HG03196 (cell line): ENCODE data around the gene SLC35C1.

Source experiments
- ATAC-seq: cut with Tn5 transposase; IDR thresholded peaks from one replicate; pipeline ENCODE4 v1.9.1; 2021; ENCODE audit not compliant: unreplicated experiment

The SLC35C1 gene

DNA sequence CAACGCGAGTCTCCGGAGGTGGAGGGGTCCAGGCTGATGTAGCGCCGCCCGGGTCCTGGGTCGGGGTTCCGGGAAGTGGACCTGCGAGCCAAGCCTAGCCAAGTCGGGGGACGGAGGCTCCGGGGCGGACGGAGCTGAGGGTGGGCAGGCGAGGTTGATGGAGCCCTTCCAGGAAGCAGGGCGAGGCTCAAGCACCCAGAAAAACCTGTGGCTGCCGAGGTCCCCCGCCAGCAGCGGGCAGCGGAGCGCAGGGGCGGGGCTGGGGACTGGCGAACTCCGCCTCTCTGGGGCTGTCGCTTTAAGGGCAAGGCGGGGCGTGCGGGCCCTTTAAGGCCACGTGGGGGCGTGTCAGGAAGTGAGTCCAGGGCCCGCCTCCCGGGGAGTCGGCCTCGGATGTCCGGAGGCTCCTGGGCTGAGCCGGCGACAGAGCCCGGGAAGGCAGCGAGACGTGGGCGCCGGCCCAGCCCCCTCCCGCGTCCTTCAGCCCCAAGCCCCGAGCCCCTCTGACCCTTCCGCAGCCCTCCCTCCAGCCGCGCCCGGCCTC lies at the start of gene SLC35C1:
TSS of gene SLC35C1 (plus strand) at position 389 of the 544 bp plus-strand sequence. CDS start 653 bp downstream, outside the sequence.
- ATAC-seq, result peak; percentile 93

GRCh38 chr11:45755281-45755859 lies 49.6 kb upstream of the SLC35C1 start:
- no peak for ATAC-seq

DNA sequence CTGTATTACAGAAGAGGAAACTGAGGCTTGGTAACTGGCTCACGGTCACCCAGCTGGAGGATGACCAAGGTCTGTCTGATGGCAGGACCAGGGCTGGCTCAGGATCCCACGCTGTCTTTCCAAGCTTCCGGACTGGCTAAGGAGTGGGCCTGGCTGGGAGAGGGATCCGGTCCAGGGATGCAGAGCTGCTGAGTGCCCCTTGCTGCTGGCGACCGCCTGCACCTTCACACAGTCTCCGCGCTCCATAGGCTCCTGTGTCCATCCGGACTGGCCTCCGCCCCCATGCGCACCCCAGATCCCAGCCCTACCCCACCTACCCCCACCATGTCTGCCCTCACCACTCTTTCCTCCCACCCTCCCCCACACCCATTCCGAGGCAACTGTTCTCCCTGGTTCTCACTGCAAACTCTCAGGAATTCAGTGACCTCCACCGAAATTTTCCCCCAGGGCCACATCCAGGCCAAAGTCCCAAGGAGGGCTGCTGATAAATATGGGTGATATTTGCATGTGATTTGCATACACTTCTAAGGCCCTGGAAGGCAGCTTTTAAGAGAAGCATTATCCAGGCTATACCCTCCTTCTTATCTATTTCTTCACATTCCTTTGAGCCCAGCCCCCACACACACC lies 48.5 kb upstream of the SLC35C1 start:
- no peak for ATAC-seq

GRCh38 chr11:45757672-45758071 lies 47.3 kb upstream of the SLC35C1 start:
- no peak for ATAC-seq

GRCh38 chr11:45761659-45762058 lies 43.3 kb upstream of the SLC35C1 start:
- no peak for ATAC-seq

DNA sequence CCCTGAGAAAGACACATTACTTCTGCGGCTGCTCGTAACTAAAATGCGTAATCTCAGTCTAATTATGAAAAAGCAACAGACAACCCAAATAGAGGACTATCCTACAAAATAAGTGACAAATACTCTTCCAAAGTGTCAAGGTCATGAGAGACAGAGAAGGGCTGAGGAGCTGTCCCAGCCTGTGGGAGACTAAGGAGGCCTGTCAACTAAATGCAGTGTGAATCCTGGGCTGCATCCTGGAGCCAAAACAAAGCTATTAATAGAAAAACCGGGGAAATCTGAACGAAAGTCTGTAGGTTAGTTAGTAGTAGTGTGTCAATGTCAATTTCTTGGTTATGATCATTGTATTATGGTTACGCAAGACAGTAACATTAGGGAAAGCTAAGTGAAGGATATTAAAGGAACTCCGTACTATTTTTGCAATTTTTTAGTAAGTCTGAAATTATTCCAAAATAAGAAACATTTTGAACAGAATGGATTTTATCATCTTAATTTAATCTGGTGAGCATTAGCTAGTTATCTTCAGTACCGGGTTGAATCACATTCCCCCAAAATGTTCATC lies 39.8 kb upstream of the SLC35C1 start:
- ATAC-seq, result no peak

- no peak for ATAC-seq
Observed at GRCh38 chr11:45765836-45766235, 39.1 kb upstream of the SLC35C1 start.

DNA sequence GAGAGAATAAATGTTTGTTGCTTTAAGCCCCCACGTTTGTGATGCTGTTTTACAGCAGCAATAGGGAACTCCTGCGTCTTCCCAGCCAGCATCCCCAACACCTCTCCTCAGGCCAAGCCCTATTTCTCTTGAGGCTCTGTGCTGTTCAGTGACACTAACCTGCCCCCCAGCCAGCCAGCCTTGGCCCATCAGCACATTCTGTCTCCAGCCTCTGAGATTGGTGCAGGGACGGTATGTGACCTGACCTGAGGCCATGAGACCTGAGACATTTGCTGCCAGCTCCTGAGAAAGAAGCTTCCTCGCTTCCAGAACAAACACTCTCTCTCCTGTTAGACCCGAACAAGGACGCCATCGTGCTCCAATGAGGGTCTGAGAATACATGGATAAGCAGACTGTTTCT lies 38.5 kb upstream of the SLC35C1 start:
- ATAC-seq, result no peak

DNA sequence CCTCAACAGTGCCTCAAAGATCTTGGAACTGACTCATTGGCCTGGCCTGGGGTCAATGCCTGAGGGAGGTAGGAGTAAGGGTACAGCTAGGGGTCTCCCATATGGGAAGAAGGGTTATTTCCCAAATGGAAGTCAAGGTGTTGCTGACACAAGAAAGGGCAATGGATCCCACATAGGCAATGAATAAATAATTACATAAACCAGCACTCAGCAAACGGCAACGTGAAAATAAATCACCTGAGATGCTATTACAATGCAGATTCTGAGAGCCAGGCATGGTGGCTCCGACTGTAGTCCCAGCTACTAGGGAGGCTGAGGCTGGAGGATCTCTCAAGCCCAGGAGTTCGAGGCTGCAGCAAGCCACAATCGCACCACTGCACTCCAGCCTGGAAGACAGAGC lies 36.5 kb upstream of the SLC35C1 start:
- no peak for ATAC-seq

GRCh38 chr11:45769960-45770359 lies 35.0 kb upstream of the SLC35C1 start:
- ATAC-seq, result no peak

DNA sequence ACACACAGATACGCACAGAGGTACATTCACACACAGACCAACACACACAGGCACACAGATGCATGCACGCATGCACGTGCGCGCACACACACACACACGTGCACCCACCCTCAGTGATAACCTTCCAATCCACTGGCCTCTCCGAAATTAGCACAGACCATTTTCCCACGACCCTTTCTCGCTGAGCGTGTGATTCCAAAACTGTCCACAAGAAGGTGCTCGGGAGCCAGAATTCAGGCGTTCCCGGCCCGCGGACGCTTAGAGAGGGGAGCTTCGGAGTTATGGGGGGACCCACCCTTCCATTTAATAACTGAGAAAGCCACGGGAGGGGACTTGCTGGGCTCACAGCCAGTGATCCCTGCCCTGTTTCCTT lies 33.8 kb upstream of the SLC35C1 start:
- peak; percentile 40 for ATAC-seq

- ATAC-seq, result peak; percentile 83
Observed at GRCh38 chr11:45771566-45772448, 33.1 kb upstream of the SLC35C1 start.

GRCh38 chr11:45772449-45772774 lies 32.5 kb upstream of the SLC35C1 start:
- no peak for ATAC-seq

DNA sequence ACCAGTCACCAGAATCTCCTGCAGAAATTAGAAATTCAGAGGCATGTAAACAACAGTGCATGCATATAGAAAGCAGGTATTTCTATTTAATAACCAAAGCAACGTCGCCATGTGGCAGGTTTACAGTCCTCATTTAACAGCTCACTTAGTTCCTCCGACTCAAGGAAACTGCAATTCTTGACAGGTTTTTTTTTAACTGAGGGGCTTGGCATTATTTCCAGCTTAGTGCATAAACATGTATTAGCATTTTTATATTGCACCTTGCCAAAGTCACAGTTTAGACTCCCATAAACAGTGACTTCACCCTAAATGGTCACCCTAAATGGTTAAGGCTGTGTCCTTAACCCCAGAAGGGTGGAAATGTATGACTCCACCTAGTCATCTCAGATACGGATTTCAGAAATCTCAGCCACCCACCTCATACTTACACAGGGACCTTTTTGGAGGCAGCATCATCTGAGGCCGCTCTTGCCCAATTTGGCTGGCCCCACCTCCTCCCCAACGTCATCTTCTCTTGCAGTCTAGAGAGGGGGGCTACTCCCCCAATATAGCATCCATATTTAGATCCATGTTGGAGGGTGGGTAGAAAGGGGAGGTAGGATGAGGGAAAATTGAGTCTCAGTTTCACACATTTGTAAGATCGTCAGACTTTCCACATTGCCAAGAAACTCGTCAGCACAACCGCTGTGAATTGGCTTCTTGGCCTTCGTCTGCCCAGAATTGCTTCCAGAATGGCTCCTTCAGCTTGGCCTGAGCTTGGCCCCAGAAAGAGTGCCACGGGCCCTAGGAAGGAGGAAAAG lies 31.8 kb upstream of the SLC35C1 start:
- ATAC-seq, result no peak

- ATAC-seq, result no peak
Observed at GRCh38 chr11:45773786-45774655, 30.9 kb upstream of the SLC35C1 start.

- no peak for ATAC-seq
Observed at GRCh38 chr11:45774786-45775185, 30.2 kb upstream of the SLC35C1 start.

DNA sequence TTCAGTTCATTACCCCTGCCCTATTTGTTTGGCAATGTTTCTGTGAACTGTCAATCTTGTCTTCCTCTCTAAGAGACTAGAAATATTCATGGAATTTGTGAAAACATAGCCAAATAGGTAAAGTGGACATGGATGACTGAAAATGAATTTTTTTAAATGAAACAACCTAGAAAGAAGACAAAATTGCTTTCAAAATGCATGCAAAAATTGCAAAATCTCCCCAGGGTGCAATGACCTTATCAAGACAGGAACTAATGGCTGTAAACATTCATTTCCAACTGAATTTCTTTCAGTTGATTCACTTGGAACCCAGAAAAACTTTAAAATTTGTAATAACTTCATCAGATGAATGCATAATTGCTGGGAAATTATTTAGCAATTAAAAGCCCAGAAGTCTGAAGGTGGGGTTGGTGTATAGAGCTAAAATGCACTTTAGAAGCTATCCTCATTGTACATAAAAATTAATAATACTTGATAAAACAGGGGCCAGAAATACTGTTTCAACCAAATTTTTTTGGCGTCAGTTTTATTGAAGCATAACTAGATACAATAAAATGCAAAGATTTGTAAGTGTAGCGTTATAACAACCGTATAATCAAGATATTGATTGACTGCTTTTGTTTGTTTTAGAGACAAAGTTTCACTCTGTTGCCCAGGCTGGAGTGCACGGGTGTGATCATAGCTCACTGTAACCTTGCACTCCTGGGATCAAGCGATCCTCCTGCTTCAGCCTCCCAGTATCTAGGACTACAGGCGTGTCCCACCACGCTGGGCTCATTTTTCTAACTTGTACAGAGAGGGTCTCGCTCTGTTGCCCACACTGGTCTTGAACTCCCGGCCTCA lies 27.6 kb upstream of the SLC35C1 start:
- no peak for ATAC-seq

GRCh38 chr11:45778341-45778740 lies 26.6 kb upstream of the SLC35C1 start:
- no peak for ATAC-seq

GRCh38 chr11:45779602-45780001 lies 25.3 kb upstream of the SLC35C1 start:
- ATAC-seq, result no peak
